HG02798 (cell line): ENCODE results near the gene SPAG9.
"Not testable (repeated sequence)": the region's sequence is repeated elsewhere in the genome, so short reads cannot be mapped to it uniquely, and the experiment has no call there.

Experiments used
- ATAC-seq: cut with Tn5 transposase; IDR thresholded peaks from one replicate; pipeline ENCODE4 v1.9.1; 2021; ENCODE audit warnings: mild to moderate bottlenecking; ENCODE audit not compliant: unreplicated experiment, poor library complexity

The SPAG9 gene

GRCh38 chr17:51088868-51089267 is 31.8 kb downstream of the SPAG9 start:
- ATAC-seq = not testable (repeated sequence)

GRCh38 chr17:51088287-51088686 is 32.4 kb downstream of the SPAG9 start:
- no peak for ATAC-seq

- no peak for ATAC-seq
These were observed 33.5 kb downstream of the SPAG9 start for GRCh38 chr17:51087072-51087757.

GRCh38 chr17:51085150-51085805 is 35.4 kb downstream of the SPAG9 start:
- no peak for ATAC-seq

DNA sequence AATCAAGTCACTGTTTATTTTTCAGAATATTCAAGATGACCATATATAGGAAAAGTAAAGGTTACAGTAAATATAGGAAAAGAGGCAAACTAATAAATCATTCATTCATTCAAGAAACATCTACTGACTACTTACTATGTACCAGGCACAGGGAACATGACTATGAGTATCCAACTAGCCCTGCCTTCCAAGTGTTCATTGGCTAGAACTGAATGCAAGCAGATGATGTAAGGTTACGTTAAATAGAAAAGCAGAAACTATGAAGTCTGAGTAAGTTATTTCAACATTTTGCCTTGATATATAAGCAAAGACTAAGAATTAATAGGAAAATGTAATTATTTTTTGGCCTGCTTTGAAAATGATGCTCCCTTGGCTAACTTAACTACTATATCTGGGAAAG is 36.7 kb downstream of the SPAG9 start:
- ATAC-seq = no peak

- not testable (repeated sequence) for ATAC-seq
These were observed 37.3 kb downstream of the SPAG9 start for GRCh38 chr17:51083364-51083763.

GRCh38 chr17:51079049-51079448 is 41.6 kb downstream of the SPAG9 start:
- ATAC-seq = no peak

GRCh38 chr17:51078009-51078592 is 42.6 kb downstream of the SPAG9 start:
- ATAC-seq = no peak

DNA sequence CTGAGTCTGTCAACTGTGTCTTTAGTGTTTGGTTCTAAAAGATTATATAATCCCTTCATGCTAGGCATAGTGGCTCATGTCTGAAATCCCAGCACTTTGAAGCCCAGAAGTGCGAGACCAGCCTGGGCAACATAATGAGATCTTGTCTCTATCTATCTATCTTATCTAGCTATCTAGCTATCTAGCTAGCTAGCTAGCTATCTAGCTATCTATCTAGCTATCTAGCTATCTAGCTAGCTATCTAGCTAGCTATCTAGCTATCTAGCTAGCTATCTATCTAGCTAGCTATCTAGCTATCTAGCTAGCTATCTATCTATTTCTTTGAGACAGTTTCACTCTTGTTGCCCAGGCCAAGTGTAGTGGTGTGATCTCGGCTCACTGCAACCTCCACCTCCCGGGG is 43.8 kb downstream of the SPAG9 start:
- ATAC-seq = no peak

DNA sequence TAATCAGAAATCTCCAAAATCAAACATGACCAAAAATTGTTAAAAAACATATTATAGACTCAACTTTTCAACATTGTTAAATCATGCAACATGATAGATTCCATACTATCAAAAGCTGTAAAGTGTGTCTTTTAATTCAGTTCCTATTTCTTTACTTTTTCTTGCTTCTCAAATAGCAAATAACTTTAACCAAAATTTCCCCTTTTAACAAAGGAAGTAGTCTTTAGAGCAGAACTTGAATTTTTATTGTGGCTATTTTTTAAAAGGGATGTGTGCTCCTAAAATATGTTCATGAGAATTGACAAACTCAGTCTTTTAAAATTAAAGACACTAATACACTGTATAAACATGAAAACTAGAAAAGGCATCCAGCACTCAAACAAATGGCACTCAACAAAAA is 49.1 kb downstream of the SPAG9 start:
- no peak for ATAC-seq

GRCh38 chr17:51065466-51065865 is 55.2 kb downstream of the SPAG9 start:
- no peak for ATAC-seq

- no peak for ATAC-seq
These were observed 56.5 kb downstream of the SPAG9 start for GRCh38 chr17:51064061-51064735.

GRCh38 chr17:51060396-51060795 is 60.3 kb downstream of the SPAG9 start:
- ATAC-seq = no peak

DNA sequence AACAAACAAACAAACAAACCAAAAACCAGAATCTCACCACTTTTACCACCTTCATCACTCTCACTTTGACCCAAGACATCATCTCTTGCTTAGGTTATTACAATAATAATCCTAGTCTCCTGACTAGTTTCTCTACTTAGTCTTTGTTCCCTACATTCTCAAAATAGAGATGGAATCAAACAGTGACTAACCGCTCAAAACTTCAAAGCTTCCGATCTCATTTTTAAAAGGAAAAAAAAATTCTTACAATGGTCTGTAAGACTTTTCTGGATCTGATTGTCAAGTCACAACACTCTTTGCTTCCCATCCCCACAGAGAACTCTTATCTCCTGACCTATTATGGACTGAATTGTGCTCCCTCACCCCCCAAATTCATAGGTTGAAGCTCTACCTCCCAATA is 60.9 kb downstream of the SPAG9 start:
- ATAC-seq = no peak

GRCh38 chr17:51057534-51057933 is 63.1 kb downstream of the SPAG9 start:
- ATAC-seq = no peak

- ATAC-seq = no peak
These were observed 63.7 kb downstream of the SPAG9 start for GRCh38 chr17:51056813-51057510.

- no peak for ATAC-seq
These were observed 65.9 kb downstream of the SPAG9 start for GRCh38 chr17:51054748-51055147.

DNA sequence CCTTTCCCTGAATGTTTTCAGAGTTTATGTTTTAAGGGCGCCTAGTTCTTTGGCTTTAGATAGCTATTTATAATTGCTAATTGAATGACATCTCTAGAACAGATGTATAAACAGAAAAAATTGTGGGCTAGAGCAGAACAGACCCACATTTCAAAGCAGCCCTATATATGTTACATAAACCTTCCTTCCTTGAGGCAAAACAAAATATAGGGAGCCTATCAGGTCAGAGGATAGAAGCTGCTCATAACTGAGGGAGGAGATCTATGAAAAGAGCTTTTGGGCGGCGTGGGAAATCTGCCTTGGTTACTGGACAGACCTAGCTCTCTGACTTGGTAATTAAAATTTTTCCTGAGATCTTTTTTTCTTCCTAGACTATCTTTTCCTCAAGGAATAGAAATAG is 68.4 kb downstream of the SPAG9 start:
- ATAC-seq = no peak

GRCh38 chr17:51050291-51051033 is 70.2 kb downstream of the SPAG9 start:
- ATAC-seq = peak; percentile 96
